ENCODE data around the gene FHAD1.

FHAD1 gene

GRCh38 chr1:15246960-15247614 is at the start of gene FHAD1:
Gene FHAD1 (plus strand): TSS chr1:15247223. CDS start chr1:15251785, 4,562 bp downstream.
- peak; percentile 57 to 85 for DNase-seq

DNA sequence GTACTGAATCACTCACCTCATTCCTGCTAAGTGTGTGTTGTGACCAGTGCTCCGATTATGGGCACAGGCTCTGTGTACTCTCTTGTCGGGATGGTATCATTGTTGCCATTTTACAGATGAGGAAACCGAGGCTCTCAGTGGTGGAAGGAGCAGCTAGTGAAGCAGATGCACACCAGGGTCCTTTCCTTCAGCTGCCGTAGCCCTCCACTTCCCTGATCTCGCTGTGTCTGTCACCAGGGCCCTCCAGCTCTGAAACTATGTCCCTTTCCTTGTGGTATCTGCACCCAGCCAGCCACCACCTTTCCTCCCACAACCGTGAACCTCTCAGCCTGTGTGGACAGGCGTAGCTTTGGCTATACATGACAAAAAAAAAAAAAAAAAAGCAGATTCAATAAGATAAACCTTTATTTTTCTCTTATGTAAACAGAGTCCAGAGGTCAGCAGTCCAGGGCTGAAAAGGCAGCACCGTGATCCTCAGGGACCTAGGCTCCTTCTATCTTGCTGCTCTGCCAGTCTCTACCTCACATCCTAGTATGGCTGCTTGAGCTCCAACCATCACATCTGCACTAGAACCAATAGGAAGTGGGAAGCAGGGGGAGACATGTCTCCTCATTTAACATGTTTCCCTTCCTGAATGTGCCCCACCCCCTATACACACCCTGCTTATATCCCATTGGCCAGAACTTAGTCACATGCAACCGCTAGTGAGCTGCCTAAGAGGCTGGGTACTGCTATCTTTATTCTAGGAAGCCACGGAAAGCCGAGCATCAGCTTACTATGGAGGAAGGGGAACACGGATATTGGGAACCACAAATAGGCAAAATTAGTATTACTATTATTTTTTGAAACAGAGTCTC is 49.2 kb upstream of the FHAD1 start:
- no peak for DNase-seq

DNA sequence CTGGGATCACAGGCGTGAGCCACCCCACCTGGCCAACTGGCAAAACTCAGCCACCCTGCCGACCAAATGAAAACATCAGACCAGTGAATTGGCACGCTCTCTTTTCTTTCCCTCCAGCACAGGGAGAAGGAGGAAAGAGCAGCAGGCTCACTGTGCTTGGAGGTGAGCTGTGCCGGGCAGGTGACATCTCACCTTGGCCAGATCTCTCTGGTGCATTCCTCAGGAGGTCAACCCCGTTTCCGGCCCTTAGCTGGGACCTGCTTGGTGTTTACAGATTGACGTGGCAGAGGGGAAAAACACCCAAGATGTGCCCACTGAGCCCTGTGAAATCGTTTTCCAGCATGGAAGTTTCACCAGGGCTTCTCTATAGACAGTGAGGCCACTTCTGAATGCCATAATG is 48.3 kb upstream of the FHAD1 start:
- no peak for DNase-seq

GRCh38 chr1:15201221-15201620 is 45.8 kb upstream of the FHAD1 start:
- DNase-seq = no peak

GRCh38 chr1:15201849-15202551 is 45.0 kb upstream of the FHAD1 start:
- peak in 1 of 2 experiments; percentile 45 for DNase-seq

- no peak for DNase-seq
Observed at GRCh38 chr1:15204931-15205330, 42.1 kb upstream of the FHAD1 start.

GRCh38 chr1:15205586-15206346 is 41.3 kb upstream of the FHAD1 start:
- no peak for DNase-seq

DNA sequence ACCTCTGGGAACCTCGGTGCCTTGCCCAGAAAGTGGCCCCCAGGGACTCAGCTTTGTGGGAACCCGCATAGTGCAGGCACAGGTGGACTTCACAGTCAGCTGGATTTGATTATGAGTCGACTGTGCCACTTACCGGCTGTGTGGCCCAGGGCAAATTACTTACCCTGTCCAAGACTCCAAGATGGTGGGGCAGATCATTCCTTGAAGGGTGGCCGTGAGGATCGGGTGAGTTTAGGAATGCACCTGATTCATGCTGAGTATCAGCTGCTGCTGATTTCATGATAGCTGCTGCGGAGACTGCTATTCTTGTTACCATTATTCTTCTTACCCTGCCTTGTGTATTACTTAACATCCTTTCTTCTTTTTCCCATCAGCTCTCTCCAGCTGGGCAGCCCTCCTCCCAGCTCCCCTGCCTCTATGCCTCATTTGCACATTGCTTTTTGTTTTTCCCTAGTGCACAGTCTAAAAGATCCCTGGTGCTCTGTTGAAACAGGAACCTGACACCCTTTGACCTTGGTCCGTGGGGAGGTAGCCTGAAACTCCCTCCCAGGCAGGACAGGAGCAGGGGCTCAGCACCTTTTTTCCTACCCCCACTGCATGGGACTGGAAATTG is 40.5 kb upstream of the FHAD1 start:
- peak; percentile 68 to 86 for DNase-seq

DNA sequence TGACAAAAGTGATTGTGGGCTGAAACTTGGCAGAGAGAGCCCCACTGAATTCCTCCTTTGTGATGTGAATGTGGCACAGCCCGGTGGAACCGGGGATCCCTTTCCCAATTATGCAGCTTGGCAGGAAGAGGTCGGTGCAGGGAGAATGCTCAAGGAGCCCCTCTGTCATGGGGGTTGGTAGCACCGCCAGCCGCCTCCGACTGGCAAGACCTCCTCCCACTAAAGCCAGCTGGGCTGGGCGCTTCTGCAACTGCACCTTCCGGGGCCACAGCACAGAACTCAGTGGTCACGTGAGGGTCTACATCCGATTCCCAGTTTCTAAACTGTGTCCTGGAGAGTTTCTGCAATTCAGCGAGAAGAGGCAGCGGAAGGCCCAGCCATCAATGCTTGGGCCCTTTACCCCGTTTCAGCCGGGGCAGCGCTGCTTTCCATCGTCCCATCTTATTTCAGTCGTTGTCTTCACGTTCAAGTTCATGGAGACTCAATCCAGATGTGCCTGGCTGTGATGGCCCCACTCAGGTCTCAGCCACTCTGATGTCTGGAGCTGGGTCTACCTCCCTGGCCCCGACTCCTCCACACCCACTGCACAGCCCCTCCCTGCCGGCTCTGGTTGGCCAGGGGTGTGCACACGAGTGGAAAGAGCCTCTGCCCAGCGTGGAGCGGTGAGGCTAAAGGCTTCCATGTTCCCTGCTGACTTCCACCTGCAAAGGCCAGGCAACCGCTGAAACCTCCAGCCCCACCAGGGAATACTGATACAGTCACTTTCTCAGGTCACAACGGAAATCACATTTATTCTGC is 39.8 kb upstream of the FHAD1 start:
- peak; percentile 49 to 93 for DNase-seq

GRCh38 chr1:15207829-15208429 is 39.1 kb upstream of the FHAD1 start:
- DNase-seq = peak in 1 of 2 experiments; percentile 93

GRCh38 chr1:15210651-15211375 is 36.2 kb upstream of the FHAD1 start:
- no peak for DNase-seq

- no peak for DNase-seq
Observed at GRCh38 chr1:15211424-15211823, 35.6 kb upstream of the FHAD1 start.

DNA sequence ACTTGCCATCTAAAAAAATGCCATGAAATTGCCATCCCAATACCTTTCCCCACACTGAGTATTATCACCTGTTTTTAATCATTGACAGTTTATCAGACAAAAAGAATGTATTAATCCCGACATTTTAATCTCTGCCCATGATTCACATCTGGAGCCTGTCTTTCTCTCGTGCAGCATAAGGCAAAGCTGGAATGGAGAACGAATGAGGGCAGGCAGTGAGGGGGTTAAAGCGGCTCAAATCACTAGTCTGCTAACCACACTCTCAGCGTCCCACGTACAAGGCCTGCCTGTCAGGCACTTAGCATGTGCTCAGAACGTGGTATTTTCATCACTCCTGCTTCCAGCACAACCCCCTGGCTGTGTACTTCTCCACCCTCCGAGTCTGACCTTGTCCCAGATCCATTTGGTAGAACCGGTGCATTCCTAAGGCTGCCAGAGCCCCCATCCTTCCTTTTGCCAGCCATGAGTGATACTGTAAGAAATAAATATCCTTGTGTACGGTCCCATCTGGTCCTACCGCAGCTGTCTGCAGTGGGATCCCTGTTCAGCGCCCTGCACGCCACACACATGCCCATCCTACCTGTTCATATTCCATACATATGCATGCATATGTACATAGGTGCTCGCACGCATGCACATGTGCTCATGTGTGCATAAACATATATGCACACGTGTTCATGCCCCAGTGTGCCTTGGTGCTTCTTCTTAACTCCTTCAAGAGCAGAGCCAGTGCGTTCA is 34.6 kb upstream of the FHAD1 start:
- DNase-seq = no peak

GRCh38 chr1:15212954-15213291 is 34.1 kb upstream of the FHAD1 start:
- no peak for DNase-seq

DNA sequence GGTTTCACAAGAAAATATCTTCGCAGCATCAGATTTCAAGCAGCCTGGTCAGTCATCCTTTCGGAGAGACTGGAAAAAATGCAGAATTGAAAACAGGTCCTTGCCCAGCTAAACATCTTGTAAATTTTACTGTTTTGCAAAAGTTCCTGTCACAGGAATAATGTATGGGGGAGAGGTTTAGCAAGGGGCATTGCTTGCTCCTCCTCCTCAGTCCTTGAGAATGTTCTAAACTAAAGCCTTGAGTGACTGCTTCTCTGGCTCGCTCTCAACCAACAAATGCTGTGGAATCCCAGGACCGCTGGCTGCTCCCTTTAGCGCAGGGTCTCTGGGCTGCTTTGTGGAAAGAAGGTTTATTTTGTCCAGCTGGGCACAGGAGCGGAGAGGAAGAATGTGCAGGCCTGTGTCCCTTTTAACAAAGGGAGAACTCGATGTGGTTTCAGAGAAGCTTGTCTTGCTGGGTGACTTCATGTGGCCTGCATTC is 33.6 kb upstream of the FHAD1 start:
- no peak for DNase-seq

DNA sequence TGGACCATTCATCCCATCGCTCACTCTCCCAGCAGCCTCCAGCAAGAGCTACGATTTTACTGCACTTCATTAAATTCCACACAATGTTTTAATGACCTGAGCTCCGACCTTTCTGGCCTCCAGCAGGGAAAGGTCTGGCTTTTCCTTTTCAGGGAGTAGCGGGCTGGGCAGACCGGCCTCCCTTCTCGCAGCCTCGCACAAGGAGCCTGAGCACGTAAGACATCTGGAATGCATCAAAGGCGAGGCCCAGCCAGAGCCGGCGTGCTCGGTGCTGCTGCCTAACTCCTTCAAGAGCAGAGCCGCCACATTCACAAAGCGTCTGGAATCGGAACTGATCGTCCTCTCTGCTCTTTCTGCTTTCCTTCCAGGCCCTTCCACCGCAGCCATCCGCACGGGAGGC is 32.5 kb upstream of the FHAD1 start:
- no peak for DNase-seq

- DNase-seq = no peak
Observed at GRCh38 chr1:15215116-15215515, 31.9 kb upstream of the FHAD1 start.

DNA sequence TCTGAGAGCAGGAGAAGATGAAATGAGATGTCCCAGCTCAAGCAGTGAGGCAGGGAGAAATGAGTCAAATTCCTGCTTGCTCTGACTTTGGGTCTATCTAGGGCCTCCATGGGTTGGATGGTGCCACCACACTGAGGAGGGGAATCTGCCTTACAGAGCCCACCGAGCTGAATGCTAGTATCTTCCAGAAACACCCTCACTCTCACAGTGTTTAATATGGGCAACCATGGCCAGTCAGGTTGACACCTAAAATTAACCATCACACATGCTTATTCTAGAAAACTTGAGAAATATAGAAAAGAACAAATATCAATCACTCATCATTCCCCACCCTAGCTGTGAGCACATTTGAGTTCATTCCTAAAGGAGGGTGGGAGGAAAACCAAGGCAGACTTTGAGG is 29.4 kb upstream of the FHAD1 start:
- DNase-seq = no peak

Measured in NCI-H526 (cell line).